Adrenal gland (tissue), 12 donors: ENCODE results near the gene TENT5A. TPM values are rescaled to one million over a fixed set of nuclear protein-coding genes. Genes with fewer than 3 reads are reported as not detected.

Experiments
- DNase-seq, 7 donors: peaks; one replicate each; pipeline ENCODE4 v3.0.0-alpha.2; 2019 to 2020
- H3K27ac ChIP-seq, 5 donors: fragments of 200-600 bp; sonication (generic) in 4 of 5; 1 replicate in 3 of 5; 2 replicates in 2 of 5; pipeline versions ENCODE4 v1.5.1 to v1.8.0; 2016 to 2020; ENCODE audit warnings: mild to moderate bottlenecking in 1 of 5
- H3K27me3 ChIP-seq: fragments of 200-600 bp; 2 replicates; pipeline ENCODE4 v1.8.0; 2021
- H3K36me3 ChIP-seq, 2 donors: fragments of 200-600 bp; replicated peaks in 1 of 2; 1 replicate in 1 of 2; 2 replicates in 1 of 2; pipeline versions ENCODE4 v1.5.1 to v1.8.0; 2018 to 2022
- H3K4me1 ChIP-seq, 2 donors: fragments of 200-600 bp; replicated peaks in 1 of 2; 1 replicate in 1 of 2; 2 replicates in 1 of 2; pipeline versions ENCODE4 v1.5.1 to v1.8.0; 2018 to 2021
- H3K4me3 ChIP-seq, 4 donors: fragments of 200-600 bp; sonication (generic) in 3 of 4; one replicate each; pipeline ENCODE4 v1.5.1; 2016 to 2018
- H3K9me3 ChIP-seq, 3 donors: fragments of 200-600 bp; sonication (generic) in 1 of 3; replicated peaks in 1 of 3; 1 replicate in 2 of 3; 2 replicates in 1 of 3; pipeline versions ENCODE4 v1.5.1 to v1.8.0; 2016 to 2021
- POLR2A ChIP-seq, 2 donors: fragments of 450-650 bp; IDR thresholded peaks; one replicate each; pipeline ENCODE4 v1.6.1; 2017; ENCODE audit warnings: antibody characterized with exemption in 2 of 2, mild to moderate bottlenecking in 2 of 2, moderate library complexity in 1 of 2
- WGBS, 4 donors: extraction: QIAGEN DNeasy Blood & Tissue Kit in 2 of 4; methylation state at CpG; one replicate each; pipeline versions ENCODE4 v1.1.5 to v1.1.7; 2013 to 2017; 5-methylcytosine and 5-hydroxymethylcytosine counted together
- intact Hi-C, 2 donors: fragments of 100-400 bp; cut with DNase I; formaldehyde crosslinking; loops; one replicate each; pipeline versions ENCODE4 v1.14.1 to v1.15.0; 2022 to 2023
- polyA plus RNA-seq, 3 donors: library from polyadenylated mRNA; stranded (reverse); fragments of 200-250 nt in 2 of 3; fragments of 350-450 nt in 1 of 3; fragmentation: Illumina TruSeq in 1 of 3; extraction: RNeasy Lipid Tissue Mini Kit (QIAGEN cat#74804) in 1 of 3; gene quantifications; one replicate each; pipeline ENCODE4 v1.2.3, GENCODE V29; 2013 to 2014
- total RNA-seq, 9 donors: library from RNA; depleted of rRNA in 4 of 9; stranded (reverse); fragments of >200 nt in 4 of 9; fragments of 120-200 nt in 1 of 9; fragmentation: NEBNext Ultra II Directional in 1 of 9; extraction: Animal tissue kit (Norgen Biotek cat#: 25700) in 1 of 9; gene quantifications; one replicate each; pipeline versions ENCODE4 v1.1.0 to v1.2.4, GENCODE V29; 2013 to 2023
- TF ChIP-seq, protein P1 (sequence below), 6 experiments: fragments of 450-650 bp in 4 of 6; fragments of 200-600 bp in 2 of 6; sonication (generic) in 1 of 6; IDR thresholded peaks; 1 replicate in 5 of 6; 2 replicates in 1 of 6; pipeline versions ENCODE4 v1.5.1 to v1.8.0; 2016 to 2021; ENCODE audit warnings: antibody characterized with exemption in 6 of 6, mild to moderate bottlenecking in 2 of 6, moderate library complexity in 1 of 6
- donor health status: healthy with polysubstance abuse.
- donor health status: Bipolar disorder and iron deficiency.
- donor health status: DM: yes; HTN: yes; CAD: no.
- donor health status: DM: no; HTN: no; CAD: no.
- donor health status: DM: no; HTN: no; CAD: no.
- donor health status: DM: yes; HTN: yes; CAD: no.

TENT5A gene
- total and polyA plus RNA-seq, 12 donors: 4.4 to 24.6 (median 15.4) TPM

- TF ChIP-seq, protein P1, sequence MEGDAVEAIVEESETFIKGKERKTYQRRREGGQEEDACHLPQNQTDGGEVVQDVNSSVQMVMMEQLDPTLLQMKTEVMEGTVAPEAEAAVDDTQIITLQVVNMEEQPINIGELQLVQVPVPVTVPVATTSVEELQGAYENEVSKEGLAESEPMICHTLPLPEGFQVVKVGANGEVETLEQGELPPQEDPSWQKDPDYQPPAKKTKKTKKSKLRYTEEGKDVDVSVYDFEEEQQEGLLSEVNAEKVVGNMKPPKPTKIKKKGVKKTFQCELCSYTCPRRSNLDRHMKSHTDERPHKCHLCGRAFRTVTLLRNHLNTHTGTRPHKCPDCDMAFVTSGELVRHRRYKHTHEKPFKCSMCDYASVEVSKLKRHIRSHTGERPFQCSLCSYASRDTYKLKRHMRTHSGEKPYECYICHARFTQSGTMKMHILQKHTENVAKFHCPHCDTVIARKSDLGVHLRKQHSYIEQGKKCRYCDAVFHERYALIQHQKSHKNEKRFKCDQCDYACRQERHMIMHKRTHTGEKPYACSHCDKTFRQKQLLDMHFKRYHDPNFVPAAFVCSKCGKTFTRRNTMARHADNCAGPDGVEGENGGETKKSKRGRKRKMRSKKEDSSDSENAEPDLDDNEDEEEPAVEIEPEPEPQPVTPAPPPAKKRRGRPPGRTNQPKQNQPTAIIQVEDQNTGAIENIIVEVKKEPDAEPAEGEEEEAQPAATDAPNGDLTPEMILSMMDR (IDR thresholded peaks at IDR 0.05): no peak
- TF ChIP-seq POLR2A (IDR thresholded peaks at IDR 0.05): no peak
- peaks cover 0 to 6% of the 10 kb centered on the region in 2 donors for H3K4me1 ChIP-seq
- no peak overlapping the region for H3K4me3 ChIP-seq
- H3K9me3 ChIP-seq: no peaks in the 10 kb centered on the region
- no peak for DNase-seq
- H3K27ac ChIP-seq: no peak overlapping the region
- no peaks in the 10 kb centered on the region for H3K36me3 ChIP-seq
- WGBS, 4 donors: 21 to 36% (median 26%) methylated on average over 1 of the region's 1 CpG
- intact Hi-C loops: no loop called here
- no peaks in the 10 kb centered on the region for H3K27me3 ChIP-seq
Measured at GRCh38 chr6:81731814-81732213, 20.7 kb downstream of the TENT5A start.

- WGBS, 4 donors: 92 to 95% (median 94%) methylated on average over 8 of the region's 8 CpGs
- Histone ChIP-seq H3K4me3 (no peak overlapping the region), H3K36me3 (no peaks in the 10 kb centered on the region), H3K27me3 (no peaks in the 10 kb centered on the region), H3K9me3 (no peaks in the 10 kb centered on the region), H3K27ac (no peak overlapping the region), H3K4me1 (peaks cover 0 to 6% of the 10 kb centered on the region in 2 donors)
- intact Hi-C loops: no loop called here
- no peak for DNase-seq
- TF ChIP-seq, protein P1 (IDR thresholded peaks at IDR 0.05): no peak
- no peak for TF ChIP-seq POLR2A (IDR thresholded peaks at IDR 0.05)
Measured at GRCh38 chr6:81727876-81728517, 24.5 kb downstream of the TENT5A start.

DNA sequence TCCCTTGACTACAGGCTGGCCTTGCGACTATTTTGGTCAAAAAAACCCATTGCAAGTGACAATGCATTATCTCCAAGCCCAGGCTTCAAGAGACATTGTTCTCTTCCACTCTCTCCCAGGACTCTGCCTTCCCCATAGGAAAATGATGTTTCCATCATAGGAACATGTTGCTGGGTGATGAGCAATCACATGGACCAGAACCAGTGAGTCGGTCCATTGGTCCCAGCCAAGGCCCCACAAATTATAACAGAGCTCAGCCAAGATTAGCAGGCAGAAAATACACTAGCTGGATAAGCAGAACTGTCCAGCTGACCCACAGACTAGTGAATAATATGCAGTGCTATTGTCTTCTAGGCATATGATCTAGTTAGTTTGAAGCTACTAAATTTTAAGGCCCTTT, 27.4 kb downstream of the TENT5A start:
- no peak for DNase-seq
- Histone ChIP-seq H3K27ac (no peak overlapping the region), H3K4me3 (no peak overlapping the region), H3K27me3 (no peaks in the 10 kb centered on the region), H3K36me3 (no peaks in the 10 kb centered on the region), H3K9me3 (no peaks in the 10 kb centered on the region), H3K4me1 (no peaks in the 10 kb centered on the region)
- TF ChIP-seq, protein P1 (IDR thresholded peaks at IDR 0.05): no peak
- TF ChIP-seq POLR2A (IDR thresholded peaks at IDR 0.05): no peak
- intact Hi-C loops: no loop called here
- 79 to 97% (median 88%) methylated on average over 2 of the region's 2 CpGs for WGBS, 4 donors

- no peaks in the 10 kb centered on the region for H3K36me3 ChIP-seq
- no peaks in the 10 kb centered on the region for H3K27me3 ChIP-seq
- H3K9me3 ChIP-seq: no peaks in the 10 kb centered on the region
- intact Hi-C loops: no loop called here
- H3K27ac ChIP-seq: no peak overlapping the region
- DNase-seq: no peak
- 84 to 92% (median 85%) methylated on average over 1 of the region's 1 CpG for WGBS, 4 donors
- TF ChIP-seq, protein P1 (IDR thresholded peaks at IDR 0.05): no peak
- no peak for TF ChIP-seq POLR2A (IDR thresholded peaks at IDR 0.05)
- H3K4me1 ChIP-seq: no peaks in the 10 kb centered on the region
- H3K4me3 ChIP-seq: no peak overlapping the region
Measured at GRCh38 chr6:81722506-81723223, 29.8 kb downstream of the TENT5A start.
